Panc1 (cell line): Measurements from ENCODE around the gene NAPSA. TPM values are rescaled to one million over a fixed set of nuclear protein-coding genes. Genes with fewer than 3 reads are reported as not detected.
A peak's percentile ranks its signal among the peaks of the same experiment; 100 is the strongest.
"Not testable (repeated sequence)": the region's sequence is repeated elsewhere in the genome, so short reads cannot be mapped to it uniquely, and the experiment has no call there.

Source experiments
- ATAC-seq: fragments of 200-7000 bp; cut with Tn5 transposase; 2 replicates; pipeline ENCODE4 v1.9.1; 2020; ENCODE audit warnings: mild to moderate bottlenecking, moderate library complexity
- BruUV-seq: library from RNA; stranded (reverse); fragments of 400-500 nt; replicated peaks from 2 replicates; lab custom pipeline; 2021; lab: Mats Ljungman, UMichigan
- CTCF ChIA-PET: fragments of 300-600 bp; sonication (Branson Sonifier 250); formaldehyde crosslinking; loops from one replicate; lab custom pipeline; 2022; ENCODE audit warnings: antibody characterized with exemption; lab: Charles Lee
- POLR2A ChIA-PET: fragments of 300-600 bp; sonication (Branson Sonifier 250); formaldehyde crosslinking; loops from one replicate; lab custom pipeline; 2022; ENCODE audit warnings: antibody characterized with exemption; lab: Charles Lee
- DNase-seq: peaks from one replicate; pipeline ENCODE4 v3.0.0-alpha.2; 2010; ENCODE audit warnings: low read depth, low spot score
- H3K27ac ChIP-seq: 2 replicates; pipeline ENCODE4 v1.5.1; 2011; ENCODE audit warnings: mild to moderate bottlenecking, low read length, inconsistent platforms
- H3K27me3 ChIP-seq: fragments of 200-500 bp; sonication (Bioruptor generic); 2 replicates; pipeline ENCODE4 v1.6.0; 2014; ENCODE audit warnings: low read length, inconsistent platforms; ENCODE audit not compliant: control insufficient read depth, insufficient read depth
- H3K36me3 ChIP-seq: fragments of 200-500 bp; sonication (Bioruptor generic); 2 replicates; pipeline ENCODE4 v1.5.1; 2014; ENCODE audit warnings: inconsistent platforms, mild to moderate bottlenecking, low read length, moderate library complexity; ENCODE audit not compliant: control insufficient read depth, insufficient read depth
- H3K4me1 ChIP-seq: 2 replicates; pipeline ENCODE4 v1.5.1; 2011; ENCODE audit warnings: inconsistent platforms, mild to moderate bottlenecking, low read length, moderate library complexity; ENCODE audit not compliant: control insufficient read depth, insufficient read depth
- H3K4me3 ChIP-seq, 2 experiments: 2 replicates each; pipeline ENCODE4 v1.5.1; 2011 to 2012; ENCODE audit warnings: low read depth in 2 of 2, low read length in 2 of 2, mild to moderate bottlenecking in 2 of 2, inconsistent platforms in 1 of 2, moderate library complexity in 1 of 2
- H3K9me3 ChIP-seq: fragments of 200-500 bp; sonication (Bioruptor generic); 2 replicates; pipeline ENCODE4 v1.5.1; 2014; ENCODE audit warnings: low read depth, mild to moderate bottlenecking, inconsistent platforms, low read length, moderate library complexity; ENCODE audit not compliant: control insufficient read depth, insufficient read depth
- POLR2AphosphoS5 ChIP-seq: IDR thresholded peaks from 2 replicates; pipeline ENCODE4 v1.6.1; 2012; ENCODE audit warnings: mild to moderate bottlenecking, low read depth, low read length, moderate library complexity
- SIN3A ChIP-seq: IDR thresholded peaks from 2 replicates; pipeline ENCODE4 v1.6.1; 2012; ENCODE audit warnings: low read depth, mild to moderate bottlenecking, low read length, moderate library complexity, borderline replicate concordance; ENCODE audit not compliant: insufficient read depth
- TCF7L2 ChIP-seq: IDR thresholded peaks from 2 replicates; pipeline ENCODE4 v1.6.1; 2011; ENCODE audit warnings: mild to moderate bottlenecking, low read depth, low read length, inconsistent platforms
- in situ Hi-C: cut with HindIII; loops from 2 replicates; pipeline ENCODE4 v1.10.0; 2016; ENCODE audit warnings: low sequenced_read_pairs, low pct_unique_long_range_greater_than_20kb
- intact Hi-C: fragments of 100-400 bp; cut with micrococcal nuclease; formaldehyde crosslinking; loops from one replicate; pipeline ENCODE4 v1.10.0; 2022; ENCODE audit not compliant: unreplicated experiment
- total RNA-seq: library from RNA; stranded (reverse); gene quantifications from one replicate; pipeline ENCODE4 v1.2.1, GENCODE V29; 2021; ENCODE audit not compliant: unreplicated experiment
- TF ChIP-seq, protein P1 (sequence below): fragments of 450-650 bp; IDR thresholded peaks from 2 replicates; pipeline ENCODE4 v1.5.1; 2017; ENCODE audit warnings: mild to moderate bottlenecking
- TF ChIP-seq, protein P2 (sequence below), 2 experiments: IDR thresholded peaks; 2 replicates each; pipeline ENCODE4 v1.6.1; 2011 to 2012; ENCODE audit warnings: low read depth in 2 of 2, control low read depth in 1 of 2, low read length in 1 of 2, mild to moderate bottlenecking in 1 of 2, moderate library complexity in 1 of 2; ENCODE audit not compliant: insufficient read depth in 1 of 2

NAPSA gene
- total RNA-seq, 1 experiment from 2014 or later: 2.5 TPM

DNA sequence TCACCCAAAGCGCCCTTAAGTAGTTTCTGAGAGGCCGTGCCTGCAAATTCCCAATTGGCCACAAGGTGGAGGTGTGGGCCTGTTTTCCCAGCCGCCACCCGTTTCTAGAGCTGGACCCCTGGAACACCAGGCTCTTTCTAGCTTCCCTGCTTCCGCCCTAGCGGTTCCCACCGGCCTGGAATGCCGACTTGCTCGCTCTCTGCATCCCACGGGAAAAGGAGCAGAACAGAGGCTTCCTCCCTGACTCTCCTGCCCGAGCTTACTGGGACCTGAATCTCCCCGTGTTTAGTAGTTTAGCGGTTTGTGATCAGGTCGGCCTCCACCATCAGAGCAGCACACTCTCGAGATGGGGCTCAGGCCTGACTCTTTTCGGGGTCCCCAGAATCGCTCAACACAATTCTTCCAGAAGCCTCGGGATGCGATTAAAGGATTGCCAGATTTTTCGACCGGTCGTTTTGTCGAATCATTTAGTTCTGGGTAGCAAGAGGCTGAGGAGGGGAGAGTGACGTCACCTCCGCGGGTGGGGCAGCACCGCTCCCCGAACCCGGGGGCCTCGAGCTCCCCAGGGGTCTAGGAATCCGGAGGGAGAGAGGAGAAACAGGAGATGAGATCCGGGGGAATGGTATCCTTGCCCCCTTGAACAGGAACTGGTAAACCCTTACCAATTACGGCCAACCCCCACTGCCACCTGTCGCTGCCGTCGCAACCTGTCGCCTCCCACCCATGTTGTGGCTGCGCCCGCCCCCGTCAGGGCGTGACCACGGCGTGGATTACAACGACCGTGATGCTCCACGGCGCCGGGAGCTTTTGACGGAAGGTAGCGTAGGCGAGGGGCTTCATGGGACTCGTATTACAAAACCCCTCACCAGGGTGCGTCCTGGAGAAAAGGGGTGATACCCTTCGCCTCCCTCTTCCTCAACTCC, 8.0 kb downstream of the NAPSA start:
- TF ChIP-seq POLR2AphosphoS5 (no peak), TCF7L2 (no peak)
- TF ChIP-seq, protein P1, sequence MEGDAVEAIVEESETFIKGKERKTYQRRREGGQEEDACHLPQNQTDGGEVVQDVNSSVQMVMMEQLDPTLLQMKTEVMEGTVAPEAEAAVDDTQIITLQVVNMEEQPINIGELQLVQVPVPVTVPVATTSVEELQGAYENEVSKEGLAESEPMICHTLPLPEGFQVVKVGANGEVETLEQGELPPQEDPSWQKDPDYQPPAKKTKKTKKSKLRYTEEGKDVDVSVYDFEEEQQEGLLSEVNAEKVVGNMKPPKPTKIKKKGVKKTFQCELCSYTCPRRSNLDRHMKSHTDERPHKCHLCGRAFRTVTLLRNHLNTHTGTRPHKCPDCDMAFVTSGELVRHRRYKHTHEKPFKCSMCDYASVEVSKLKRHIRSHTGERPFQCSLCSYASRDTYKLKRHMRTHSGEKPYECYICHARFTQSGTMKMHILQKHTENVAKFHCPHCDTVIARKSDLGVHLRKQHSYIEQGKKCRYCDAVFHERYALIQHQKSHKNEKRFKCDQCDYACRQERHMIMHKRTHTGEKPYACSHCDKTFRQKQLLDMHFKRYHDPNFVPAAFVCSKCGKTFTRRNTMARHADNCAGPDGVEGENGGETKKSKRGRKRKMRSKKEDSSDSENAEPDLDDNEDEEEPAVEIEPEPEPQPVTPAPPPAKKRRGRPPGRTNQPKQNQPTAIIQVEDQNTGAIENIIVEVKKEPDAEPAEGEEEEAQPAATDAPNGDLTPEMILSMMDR: peak; percentile 85
- H3K36me3 ChIP-seq: no peaks in the 10 kb centered on the region
- in situ Hi-C loops (no loop called here), intact Hi-C loops (no loop called here)
- peak overlapping the region; percentile 44; the same call in 1 of the 2 replicates for H3K27ac ChIP-seq
- POLR2A ChIA-PET: no interaction called here
- H3K4me3 ChIP-seq: peak overlapping the region; percentile 52 to 78
- no peaks in the 10 kb centered on the region for H3K4me1 ChIP-seq
- H3K9me3 ChIP-seq: no peaks in the 10 kb centered on the region
- CTCF ChIA-PET: interaction anchor here (0.6 to 1.2 kb wide), 5 partner anchors 12 to 177 kb away, joined by 3 to 7 read pairs (median 4); partner anchors contain the start of gene POLD1
- BruUV-seq: no TSS peak
- ATAC-seq (peak; percentile 86), DNase-seq (no peak)
- H3K27me3 ChIP-seq: no peaks in the 10 kb centered on the region

DNA sequence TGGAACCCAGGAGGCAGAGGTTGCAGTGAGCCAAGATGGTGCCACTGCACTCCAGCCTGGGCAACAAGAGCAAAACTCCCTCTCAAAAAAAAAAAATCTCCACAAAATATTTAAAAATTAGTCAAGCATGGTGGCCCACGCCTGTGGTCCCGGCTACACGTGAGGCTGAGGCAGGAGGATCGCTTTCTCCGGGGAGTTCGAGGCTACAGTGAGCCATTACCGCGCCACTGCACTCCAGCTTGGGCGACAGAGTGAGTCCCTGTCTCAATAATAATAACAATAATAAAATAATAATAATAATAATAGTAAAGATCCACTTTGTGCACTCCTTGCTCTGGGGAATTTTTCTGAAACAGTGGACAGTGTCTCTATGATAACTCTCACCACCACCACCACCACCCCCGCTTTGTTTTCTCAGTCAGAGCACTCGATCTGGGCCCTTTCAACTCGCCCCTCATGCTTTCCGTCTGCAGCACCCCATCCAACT, 8.7 kb downstream of the NAPSA start:
- H3K27me3 ChIP-seq: no peaks in the 10 kb centered on the region
- H3K36me3 ChIP-seq: no peaks in the 10 kb centered on the region
- intact Hi-C loops (no loop called here), in situ Hi-C loops (no loop called here)
- no peaks in the 10 kb centered on the region for H3K9me3 ChIP-seq
- TF ChIP-seq POLR2AphosphoS5: no peak
- POLR2A ChIA-PET: no interaction called here
- CTCF ChIA-PET: interaction anchor here (0.7 to 1.2 kb wide), 4 partner anchors 27 to 177 kb away, joined by 3 to 7 read pairs (median 5); partner anchors contain the start of gene POLD1
- H3K4me1 ChIP-seq: no peaks in the 10 kb centered on the region
- DNase-seq: no peak
- ATAC-seq: no peak
- peak overlapping the region; percentile 52 to 78; a peak in 3 of 4 replicates for H3K4me3 ChIP-seq
- BruUV-seq: no TSS peak
- H3K27ac ChIP-seq: no peak overlapping the region

DNA sequence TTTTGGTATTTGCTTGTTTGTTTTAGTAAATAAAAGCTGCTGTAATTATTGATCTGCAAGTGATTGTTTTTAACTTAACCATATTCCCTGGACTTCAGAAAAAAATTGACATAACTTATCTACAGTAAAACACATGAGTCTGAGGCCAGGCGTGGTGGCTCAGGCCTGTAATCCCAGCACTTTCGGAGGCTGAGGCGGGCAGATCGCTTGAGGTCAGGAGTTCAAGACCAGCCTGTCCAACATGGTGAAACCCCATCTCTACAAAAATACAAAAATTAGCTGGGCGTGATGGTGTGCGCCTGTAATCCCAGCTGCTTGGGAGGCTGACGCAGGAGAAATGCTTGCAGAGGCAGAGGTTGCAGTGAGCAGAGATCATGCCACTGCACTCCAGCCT, 12.0 kb downstream of the NAPSA start:
- DNase-seq, in situ Hi-C loops, H3K27me3 ChIP-seq, intact Hi-C loops, H3K4me1 ChIP-seq, H3K27ac ChIP-seq, POLR2A ChIA-PET, ATAC-seq, BruUV-seq, H3K4me3 ChIP-seq, H3K9me3 ChIP-seq, H3K36me3 ChIP-seq: not testable (repeated sequence)
- CTCF ChIA-PET: interaction anchor here (0.7 kb wide), 1 partner anchor 360 kb away, joined by 5 read pairs; no protein-coding TSS in a partner anchor

DNA sequence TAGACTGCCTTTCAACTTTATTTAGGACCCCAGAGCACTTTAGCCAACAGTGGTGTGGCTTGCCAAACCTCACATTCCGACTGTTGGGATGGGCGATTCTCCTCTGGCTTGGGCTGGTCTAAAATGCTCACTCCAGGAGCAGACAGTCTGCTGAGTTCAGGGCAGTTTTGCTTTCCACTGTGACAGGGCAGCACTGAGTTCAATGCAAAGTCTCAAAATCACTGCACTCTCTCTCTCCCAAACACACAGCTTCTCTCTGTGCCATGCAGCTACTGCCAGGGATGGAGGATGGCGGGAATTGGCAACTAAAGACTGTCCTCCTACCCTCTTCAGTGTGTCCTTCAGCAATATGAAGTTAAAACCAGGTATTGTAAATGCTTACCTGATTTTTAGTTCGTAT, 13.2 kb downstream of the NAPSA start:
- in situ Hi-C loops: no loop called here
- intact Hi-C loops: no loop called here
- no peak overlapping the region for H3K4me3 ChIP-seq
- ATAC-seq (no peak), DNase-seq (no peak)
- H3K36me3 ChIP-seq: no peaks in the 10 kb centered on the region
- no peak overlapping the region for H3K27ac ChIP-seq
- no peak for TF ChIP-seq TCF7L2
- TF ChIP-seq, protein P2, sequence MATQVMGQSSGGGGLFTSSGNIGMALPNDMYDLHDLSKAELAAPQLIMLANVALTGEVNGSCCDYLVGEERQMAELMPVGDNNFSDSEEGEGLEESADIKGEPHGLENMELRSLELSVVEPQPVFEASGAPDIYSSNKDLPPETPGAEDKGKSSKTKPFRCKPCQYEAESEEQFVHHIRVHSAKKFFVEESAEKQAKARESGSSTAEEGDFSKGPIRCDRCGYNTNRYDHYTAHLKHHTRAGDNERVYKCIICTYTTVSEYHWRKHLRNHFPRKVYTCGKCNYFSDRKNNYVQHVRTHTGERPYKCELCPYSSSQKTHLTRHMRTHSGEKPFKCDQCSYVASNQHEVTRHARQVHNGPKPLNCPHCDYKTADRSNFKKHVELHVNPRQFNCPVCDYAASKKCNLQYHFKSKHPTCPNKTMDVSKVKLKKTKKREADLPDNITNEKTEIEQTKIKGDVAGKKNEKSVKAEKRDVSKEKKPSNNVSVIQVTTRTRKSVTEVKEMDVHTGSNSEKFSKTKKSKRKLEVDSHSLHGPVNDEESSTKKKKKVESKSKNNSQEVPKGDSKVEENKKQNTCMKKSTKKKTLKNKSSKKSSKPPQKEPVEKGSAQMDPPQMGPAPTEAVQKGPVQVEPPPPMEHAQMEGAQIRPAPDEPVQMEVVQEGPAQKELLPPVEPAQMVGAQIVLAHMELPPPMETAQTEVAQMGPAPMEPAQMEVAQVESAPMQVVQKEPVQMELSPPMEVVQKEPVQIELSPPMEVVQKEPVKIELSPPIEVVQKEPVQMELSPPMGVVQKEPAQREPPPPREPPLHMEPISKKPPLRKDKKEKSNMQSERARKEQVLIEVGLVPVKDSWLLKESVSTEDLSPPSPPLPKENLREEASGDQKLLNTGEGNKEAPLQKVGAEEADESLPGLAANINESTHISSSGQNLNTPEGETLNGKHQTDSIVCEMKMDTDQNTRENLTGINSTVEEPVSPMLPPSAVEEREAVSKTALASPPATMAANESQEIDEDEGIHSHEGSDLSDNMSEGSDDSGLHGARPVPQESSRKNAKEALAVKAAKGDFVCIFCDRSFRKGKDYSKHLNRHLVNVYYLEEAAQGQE (IDR thresholded peaks at IDR 0.05; ENCODE audit: insufficient read depth in 1 of 2, low read depth in 2 of 2, low read length in 1 of 2): no peak
- no peak for TF ChIP-seq POLR2AphosphoS5
- no peak for TF ChIP-seq SIN3A
- TF ChIP-seq, protein P1: no peak
- BruUV-seq: no TSS peak
- POLR2A ChIA-PET: no interaction called here
- H3K9me3 ChIP-seq: no peaks in the 10 kb centered on the region
- CTCF ChIA-PET: no interaction called here
- H3K27me3 ChIP-seq: no peaks in the 10 kb centered on the region
- H3K4me1 ChIP-seq: no peaks in the 10 kb centered on the region
